ENCODE data around the gene COX19.

GRCh38 chr7:1010226-1010625, 34.9 kb upstream of the COX19 start:
- TF ChIP-seq CTCF (IDR thresholded peaks at IDR 0.05 in 4 of 5, conservative IDR thresholded peaks at IDR 0.05 in 1 of 5), result no peak
- TF ChIP-seq POLR2A (IDR thresholded peaks at IDR 0.05), result no peak

Measured in gastrocnemius medialis (tissue), 4 donors.